SJSA1 (cell line): ENCODE data around the gene PRKCH. TPM values are rescaled to one million over a fixed set of nuclear protein-coding genes. Genes with fewer than 3 reads are reported as not detected.

ENCODE experiments used
- DNase-seq, 2 experiments: peaks; one replicate each; pipeline ENCODE4 v3.0.0-alpha.2; 2015 to 2020; ENCODE audit warnings: low spot score in 2 of 2, low read depth in 1 of 2
- H3K27ac ChIP-seq: fragments of 250-450 bp; sonication (Bioruptor Pico); 2 replicates; pipeline ENCODE4 v1.5.1; 2020; ENCODE audit warnings: mild to moderate bottlenecking, moderate library complexity
- H3K27me3 ChIP-seq: fragments of 250-450 bp; sonication (Bioruptor Pico); replicated peaks from 2 replicates; pipeline ENCODE4 v1.5.1; 2020; ENCODE audit warnings: mild to moderate bottlenecking, moderate library complexity
- H3K36me3 ChIP-seq: fragments of 250-450 bp; sonication (Bioruptor Pico); 2 replicates; pipeline ENCODE4 v1.5.1; 2020; ENCODE audit warnings: mild to moderate bottlenecking
- H3K4me1 ChIP-seq: fragments of 250-450 bp; sonication (Bioruptor Pico); replicated peaks from 2 replicates; pipeline ENCODE4 v1.6.1; 2021; ENCODE audit warnings: mild to moderate bottlenecking
- H3K4me3 ChIP-seq: fragments of 250-450 bp; sonication (Bioruptor Pico); 2 replicates; pipeline ENCODE4 v1.5.1; 2020; ENCODE audit warnings: mild to moderate bottlenecking
- H3K9me3 ChIP-seq: fragments of 250-450 bp; sonication (Bioruptor Pico); replicated peaks from 2 replicates; pipeline ENCODE4 v1.5.1; 2020; ENCODE audit warnings: mild to moderate bottlenecking
- total RNA-seq: library from RNA; depleted of rRNA; stranded (reverse); fragments of >200 nt; shearing (Covaris generic); gene quantifications from 2 replicates; pipeline ENCODE4 v1.2.3, GENCODE V29; 2014; rRNA removed

PRKCH gene
- total RNA-seq, result 5.7 and 11.5 TPM in 2 replicates

DNA sequence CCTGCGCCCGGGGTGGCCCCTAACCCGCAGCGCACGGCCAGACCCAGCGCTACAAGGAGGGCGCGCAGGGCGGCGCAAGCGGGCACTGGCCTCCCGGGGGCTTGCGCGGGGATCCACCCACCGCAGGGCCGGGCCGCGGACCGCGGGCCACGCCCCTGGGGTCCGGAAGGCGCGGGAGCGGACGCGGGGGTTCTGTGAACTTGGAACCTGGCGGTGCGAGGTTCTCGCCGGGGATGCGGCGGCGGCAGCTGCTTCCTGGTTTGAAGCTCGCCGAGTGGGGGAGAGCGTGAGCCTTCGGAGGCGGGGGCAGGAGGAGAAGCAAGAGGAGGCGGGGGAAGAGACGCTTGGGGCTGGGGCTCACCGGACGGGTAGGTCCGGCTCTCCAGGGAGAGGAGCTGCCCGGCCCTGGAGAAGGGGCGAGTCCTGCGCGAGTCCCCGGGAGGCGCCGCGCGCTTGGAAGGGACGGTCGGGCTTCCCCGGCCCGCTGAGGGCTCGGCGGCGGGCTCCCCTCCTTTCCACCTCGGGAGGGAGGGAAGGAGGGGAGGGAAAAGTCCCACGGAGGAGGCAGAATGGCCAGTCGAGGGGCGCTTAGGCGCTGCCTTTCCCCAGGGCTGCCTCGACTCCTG, at the start of gene PRKCH:
Gene PRKCH (plus strand): TSS at position 195 of the 626 bp plus-strand sequence. CDS start 523 bp downstream, outside the sequence.
- DNase-seq, result peak; percentile 38 to 72
- peaks cover 14% of the 10 kb centered on the region; the same call in 1 of the 2 replicates for H3K27me3 ChIP-seq

DNA sequence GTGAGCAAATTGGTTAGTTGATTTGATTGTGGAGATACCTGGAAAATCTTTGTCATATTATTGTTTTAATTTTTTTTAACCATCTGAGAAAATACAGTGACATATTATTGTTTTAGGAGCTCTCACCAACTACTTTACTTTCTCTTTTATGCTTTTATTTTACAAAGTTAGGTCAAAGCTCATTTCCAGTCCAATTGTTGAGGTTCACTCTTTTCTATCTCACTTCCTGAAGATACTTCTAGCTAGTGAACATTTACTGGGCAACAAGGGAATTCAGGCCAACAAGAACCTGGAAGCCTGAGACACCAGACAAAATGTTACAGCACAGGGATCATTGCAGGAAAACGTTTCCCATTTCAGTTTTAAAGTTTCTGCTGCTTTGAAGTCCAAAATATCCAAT, 44.1 kb upstream of the PRKCH start:
- H3K4me3 ChIP-seq, result no peak overlapping the region
- H3K4me1 ChIP-seq, result no peaks in the 10 kb centered on the region
- H3K27ac ChIP-seq, result no peak overlapping the region
- no peaks in the 10 kb centered on the region for H3K27me3 ChIP-seq
- 0 out of 2 replicates have a peak, but pooled peaks cover 2% of the 10 kb centered on the region for H3K9me3 ChIP-seq
- no peak for DNase-seq
- no peaks in the 10 kb centered on the region for H3K36me3 ChIP-seq

More for the DNA sequence above, at the start of gene PRKCH:
- Histone ChIP-seq H3K36me3 (no peaks in the 10 kb centered on the region), H3K4me3 (peak within 1 kb of the TSS; percentile 59), H3K27ac (peak within 1 kb of the TSS; percentile 40), H3K4me1 (peaks cover 24% of the 10 kb centered on the region), H3K9me3 (no peaks in the 10 kb centered on the region; the same call in 1 of the 2 replicates)

DNA sequence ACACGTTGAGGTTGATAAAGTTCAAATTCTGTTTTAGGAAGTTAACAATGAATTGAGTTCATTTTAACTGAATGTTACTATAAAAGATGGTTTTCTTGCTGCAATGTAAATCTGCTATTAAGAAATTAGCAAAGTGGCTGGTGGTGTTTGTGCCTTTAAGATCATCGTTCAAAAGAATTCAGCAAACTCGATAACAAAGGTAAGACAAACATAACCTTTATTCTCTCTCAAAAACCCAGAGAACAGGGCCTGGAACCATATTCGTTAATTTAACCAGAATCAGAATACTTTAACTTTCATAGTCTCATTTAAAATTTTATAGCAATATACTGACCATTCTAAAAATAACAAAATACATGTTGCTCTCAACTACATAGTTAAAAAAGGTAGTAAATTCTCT, 43.6 kb upstream of the PRKCH start:
- H3K27me3 ChIP-seq, result no peaks in the 10 kb centered on the region
- H3K27ac ChIP-seq, result no peak overlapping the region
- no peaks in the 10 kb centered on the region for H3K36me3 ChIP-seq
- DNase-seq, result no peak
- no peaks in the 10 kb centered on the region for H3K4me1 ChIP-seq
- H3K9me3 ChIP-seq, result 0 out of 2 replicates have a peak, but pooled peaks cover 2% of the 10 kb centered on the region
- no peak overlapping the region for H3K4me3 ChIP-seq

DNA sequence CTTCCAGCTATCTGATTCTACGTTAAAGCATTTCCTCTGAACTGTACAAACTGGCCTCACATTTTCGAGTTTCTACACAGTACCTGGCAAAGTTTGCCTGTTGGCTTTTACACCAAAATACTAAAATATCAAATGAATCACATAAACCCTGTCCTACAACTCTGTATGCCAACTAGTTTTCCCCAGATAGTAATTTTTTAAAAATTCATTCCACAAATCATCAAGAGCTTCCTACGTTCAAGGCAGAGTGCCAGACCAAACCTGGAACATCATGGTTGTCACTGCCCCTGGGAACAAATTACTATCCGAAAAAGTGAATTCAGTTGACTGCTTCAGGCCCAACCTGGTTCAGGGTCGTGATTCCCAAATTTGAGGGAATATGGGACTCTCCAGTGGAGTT, 42.3 kb upstream of the PRKCH start:
- H3K4me3 ChIP-seq, result no peak overlapping the region
- 0 out of 2 replicates have a peak, but pooled peaks cover 2% of the 10 kb centered on the region for H3K9me3 ChIP-seq
- H3K36me3 ChIP-seq, result no peaks in the 10 kb centered on the region
- no peak for DNase-seq
- no peaks in the 10 kb centered on the region for H3K27me3 ChIP-seq
- no peaks in the 10 kb centered on the region for H3K4me1 ChIP-seq
- no peak overlapping the region for H3K27ac ChIP-seq

DNA sequence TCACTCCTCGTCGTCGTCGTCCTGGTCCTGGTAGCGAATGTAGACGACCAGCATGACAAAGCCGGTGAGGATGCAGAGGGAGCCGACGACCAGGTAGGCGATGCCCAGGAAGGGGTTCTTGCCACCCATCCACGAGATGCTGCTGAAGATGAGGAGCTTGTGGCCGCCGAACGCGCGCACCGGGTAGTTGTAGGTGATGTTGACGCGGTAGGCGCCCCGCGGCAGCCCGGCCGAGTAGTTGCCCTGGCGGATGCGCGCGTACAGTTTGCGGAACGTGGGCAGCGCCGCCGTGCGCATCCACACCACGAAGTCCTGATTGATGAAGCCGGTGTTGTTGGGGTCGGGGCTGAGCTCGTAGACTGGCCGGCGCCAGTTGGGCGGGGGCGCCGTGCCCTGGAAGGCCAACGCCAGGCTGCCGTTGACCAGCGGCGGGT, 41.3 kb upstream of the PRKCH start:
- Histone ChIP-seq H3K36me3 (no peaks in the 10 kb centered on the region), H3K4me3 (no peak overlapping the region), H3K9me3 (0 out of 2 replicates have a peak, but pooled peaks cover 2% of the 10 kb centered on the region), H3K27ac (no peak overlapping the region), H3K27me3 (no peaks in the 10 kb centered on the region), H3K4me1 (peaks cover under 1% of the 10 kb centered on the region)
- DNase-seq, result no peak

DNA sequence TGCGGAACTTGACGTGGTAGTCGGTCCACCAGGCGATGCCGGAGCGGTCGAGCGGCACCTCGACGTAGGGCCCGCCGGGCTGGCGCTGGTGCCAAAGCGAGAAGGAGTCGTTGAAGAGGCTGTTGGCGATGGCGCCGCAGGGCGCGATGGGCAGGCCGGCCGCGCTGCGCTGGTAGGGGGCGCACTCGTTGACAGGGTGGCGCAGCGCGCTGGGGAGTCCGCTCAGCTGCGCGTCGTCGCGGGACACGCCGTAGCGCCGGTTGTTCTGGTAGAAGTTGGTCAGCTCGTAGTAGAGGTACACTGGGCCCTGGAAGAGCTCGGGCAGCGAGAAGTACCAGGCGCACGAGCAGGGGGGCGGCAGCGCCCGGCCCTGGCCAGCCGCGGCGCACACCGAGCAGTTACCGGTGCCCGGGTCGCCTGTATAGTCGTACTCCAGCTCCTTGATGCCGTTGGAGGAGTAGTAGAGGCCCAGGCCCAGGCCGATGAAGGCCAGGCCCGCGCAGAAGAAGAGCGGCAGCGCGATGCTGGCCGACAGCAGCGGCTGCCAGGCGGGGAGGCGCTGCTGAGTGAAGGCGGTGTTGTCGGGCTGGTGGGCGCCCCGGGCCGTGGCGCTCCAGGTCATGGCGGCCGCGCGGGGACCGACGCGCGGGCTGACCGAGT, 40.7 kb upstream of the PRKCH start:
- Histone ChIP-seq H3K4me3 (no peak overlapping the region), H3K4me1 (peaks cover 6% of the 10 kb centered on the region), H3K27me3 (no peaks in the 10 kb centered on the region), H3K27ac (no peak overlapping the region), H3K9me3 (0 out of 2 replicates have a peak, but pooled peaks cover 2% of the 10 kb centered on the region), H3K36me3 (no peaks in the 10 kb centered on the region)
- no peak for DNase-seq

DNA sequence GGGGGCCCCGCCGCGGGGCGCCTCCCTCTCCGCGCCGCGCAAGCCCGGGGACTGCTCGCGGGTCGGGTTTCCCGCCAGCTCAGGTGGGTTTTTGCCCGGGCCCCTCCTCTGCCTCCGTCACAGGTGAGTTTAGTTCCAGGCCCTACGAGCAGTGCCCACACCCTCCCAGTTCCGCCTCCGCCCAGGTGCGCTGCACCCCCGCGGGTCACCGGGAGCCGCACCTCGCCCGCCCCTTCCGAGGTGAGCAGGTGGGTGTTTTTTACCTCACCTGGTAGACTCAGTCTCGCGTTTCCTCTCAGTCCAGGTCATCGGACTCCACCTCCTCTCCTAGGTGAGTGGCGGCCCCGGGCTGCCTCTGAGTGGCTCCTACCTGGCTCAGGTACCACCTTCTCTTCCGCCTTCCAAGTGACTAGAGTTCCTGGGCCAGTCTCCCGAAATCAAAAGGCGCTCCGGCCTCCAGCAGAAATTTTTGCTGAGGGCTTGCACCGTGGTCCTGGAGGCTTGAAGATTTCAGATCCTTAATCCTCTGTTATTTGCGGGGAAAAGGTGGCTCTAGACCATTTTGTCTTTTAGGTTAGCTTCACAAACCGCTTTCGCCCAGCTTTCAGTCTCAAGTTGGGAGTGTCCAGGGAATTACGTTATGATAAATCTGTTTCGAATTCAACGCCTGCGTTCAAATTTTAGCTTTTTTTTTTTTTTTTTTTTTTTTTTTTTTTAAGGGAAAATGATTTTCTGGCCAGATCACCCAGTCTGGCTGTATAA, 40.0 kb upstream of the PRKCH start, which contains the start of gene TMEM30B:
Gene TMEM30B (minus strand): TSS at position 153 of the 762 bp plus-strand sequence. CDS start 191 bp downstream, outside the sequence.
- Histone ChIP-seq H3K4me1 (peaks cover 13% of the 10 kb centered on the region), H3K4me3 (no peak within 1 kb of the TSS), H3K36me3 (no peaks in the 10 kb centered on the region), H3K9me3 (0 out of 2 replicates have a peak, but pooled peaks cover 2% of the 10 kb centered on the region), H3K27me3 (no peaks in the 10 kb centered on the region), H3K27ac (no peak within 1 kb of the TSS)
- DNase-seq, result no peak

DNA sequence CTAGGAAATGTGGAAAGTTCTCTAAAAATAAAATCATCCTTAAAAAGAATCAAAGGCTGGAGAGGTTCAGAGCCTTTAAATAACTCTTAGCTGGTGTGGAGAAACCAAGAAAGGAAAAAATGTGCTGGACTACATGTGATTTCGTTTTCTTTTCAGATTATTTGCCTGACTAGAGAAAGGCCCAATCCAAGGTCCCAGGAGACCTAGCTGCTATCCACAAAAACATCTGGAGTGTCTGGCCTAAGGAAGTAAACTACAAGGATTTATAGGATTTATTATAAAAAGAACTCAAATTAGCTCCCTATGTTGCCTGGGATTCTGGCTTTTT, 39.5 kb upstream of the PRKCH start:
- Histone ChIP-seq H3K27me3 (no peaks in the 10 kb centered on the region), H3K9me3 (0 out of 2 replicates have a peak, but pooled peaks cover 2% of the 10 kb centered on the region), H3K36me3 (no peaks in the 10 kb centered on the region), H3K4me1 (peaks cover 15% of the 10 kb centered on the region), H3K27ac (no peak overlapping the region), H3K4me3 (no peak overlapping the region)
- no peak for DNase-seq

DNA sequence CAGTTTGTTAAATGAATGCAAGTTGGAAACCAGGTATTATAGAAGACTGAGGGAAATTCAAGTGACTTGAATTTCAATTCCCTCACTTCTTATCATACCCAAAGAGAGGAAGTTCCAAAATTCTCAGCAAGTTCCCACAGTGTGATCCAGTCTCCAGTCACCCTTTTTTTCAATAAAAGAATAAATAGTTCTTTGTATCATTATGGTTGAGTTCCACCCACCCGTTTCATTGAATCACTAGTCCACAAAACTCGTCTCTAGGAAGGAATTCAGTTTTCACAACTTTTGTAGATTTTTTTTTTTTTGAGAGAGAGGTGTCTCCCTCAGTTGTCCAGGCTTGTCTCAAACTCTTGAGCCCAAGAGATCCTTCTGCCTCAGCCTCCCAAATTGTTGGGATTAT, 38.6 kb upstream of the PRKCH start:
- H3K27ac ChIP-seq, result no peak overlapping the region
- no peak overlapping the region for H3K4me3 ChIP-seq
- no peak for DNase-seq
- H3K4me1 ChIP-seq, result peaks cover 15% of the 10 kb centered on the region
- H3K36me3 ChIP-seq, result no peaks in the 10 kb centered on the region
- 0 out of 2 replicates have a peak, but pooled peaks cover 2% of the 10 kb centered on the region for H3K9me3 ChIP-seq
- no peaks in the 10 kb centered on the region for H3K27me3 ChIP-seq

DNA sequence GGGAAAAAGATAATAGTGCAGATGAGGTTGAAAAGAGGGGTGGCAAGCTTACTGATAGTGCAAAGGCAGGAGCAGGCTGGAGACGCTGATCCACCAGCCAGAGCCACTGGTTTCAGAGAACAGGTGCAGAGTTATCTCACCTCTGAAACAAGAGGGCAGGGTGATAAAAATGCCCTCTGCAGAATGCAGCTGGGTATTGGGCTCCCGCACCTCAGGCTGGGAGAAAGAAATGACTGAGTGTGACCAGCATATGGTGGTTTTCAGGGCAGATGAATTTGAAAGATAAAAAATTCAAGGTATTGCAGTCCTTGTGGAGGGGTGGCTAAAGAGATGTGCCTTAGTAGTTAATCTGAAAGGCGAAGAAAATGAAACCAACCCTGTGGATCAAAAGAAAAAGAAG, 37.4 kb upstream of the PRKCH start:
- Histone ChIP-seq H3K9me3 (0 out of 2 replicates have a peak, but pooled peaks cover 2% of the 10 kb centered on the region), H3K27me3 (no peaks in the 10 kb centered on the region)
- no peak for DNase-seq

DNA sequence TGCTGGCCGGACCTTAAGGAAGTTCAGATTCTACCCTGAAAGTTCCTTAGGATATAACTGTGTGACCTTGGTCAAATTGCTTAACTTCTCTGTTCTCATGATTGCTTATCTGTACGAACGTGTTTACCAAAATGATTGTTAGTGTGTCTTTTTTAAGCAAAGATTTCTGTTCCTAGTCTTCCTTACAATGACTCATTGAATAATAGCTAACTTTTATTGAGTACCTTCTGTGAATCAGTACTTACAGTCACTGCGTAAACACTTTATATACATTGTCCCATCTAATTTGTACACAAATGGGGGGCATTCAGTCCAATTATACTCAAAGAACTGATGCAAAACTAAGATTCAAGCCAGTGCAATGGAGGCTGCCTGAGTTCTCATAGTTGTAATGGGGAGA, 36.0 kb upstream of the PRKCH start:
- peaks cover 15% of the 10 kb centered on the region for H3K4me1 ChIP-seq
- no peaks in the 10 kb centered on the region for H3K27me3 ChIP-seq
- H3K27ac ChIP-seq, result no peak overlapping the region
- H3K4me3 ChIP-seq, result no peak overlapping the region
- no peaks in the 10 kb centered on the region for H3K36me3 ChIP-seq
- 0 out of 2 replicates have a peak, but pooled peaks cover 2% of the 10 kb centered on the region for H3K9me3 ChIP-seq
- no peak for DNase-seq

More for the DNA sequence above, 37.4 kb upstream of the PRKCH start:
- no peaks in the 10 kb centered on the region for H3K36me3 ChIP-seq
- no peak overlapping the region for H3K27ac ChIP-seq
- peaks cover 15% of the 10 kb centered on the region for H3K4me1 ChIP-seq
- H3K4me3 ChIP-seq, result no peak overlapping the region

DNA sequence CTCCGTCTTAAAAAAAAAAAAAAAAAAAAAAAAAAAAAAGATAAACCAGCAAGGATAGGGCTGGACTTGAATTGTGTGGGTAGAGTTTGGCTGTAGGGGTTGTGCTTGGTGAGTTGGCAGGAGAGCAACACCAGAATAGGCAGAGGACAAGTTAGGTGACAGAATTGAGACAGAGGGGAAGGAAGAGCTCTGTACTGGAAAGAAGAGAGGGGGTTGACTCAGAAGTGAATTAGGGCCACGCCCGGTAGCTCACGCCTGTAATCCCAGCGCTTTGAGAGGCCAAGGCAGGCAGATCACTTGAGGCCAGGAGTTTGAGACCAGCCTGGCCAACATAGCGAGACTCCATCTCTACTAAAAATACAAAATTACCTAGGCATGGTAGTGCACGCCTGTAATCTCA, 34.2 kb upstream of the PRKCH start:
- no peak for DNase-seq
- Histone ChIP-seq H3K36me3 (no peaks in the 10 kb centered on the region), H3K27me3 (no peaks in the 10 kb centered on the region), H3K4me1 (peaks cover 15% of the 10 kb centered on the region), H3K27ac (no peak overlapping the region), H3K4me3 (no peak overlapping the region), H3K9me3 (no peaks in the 10 kb centered on the region)

DNA sequence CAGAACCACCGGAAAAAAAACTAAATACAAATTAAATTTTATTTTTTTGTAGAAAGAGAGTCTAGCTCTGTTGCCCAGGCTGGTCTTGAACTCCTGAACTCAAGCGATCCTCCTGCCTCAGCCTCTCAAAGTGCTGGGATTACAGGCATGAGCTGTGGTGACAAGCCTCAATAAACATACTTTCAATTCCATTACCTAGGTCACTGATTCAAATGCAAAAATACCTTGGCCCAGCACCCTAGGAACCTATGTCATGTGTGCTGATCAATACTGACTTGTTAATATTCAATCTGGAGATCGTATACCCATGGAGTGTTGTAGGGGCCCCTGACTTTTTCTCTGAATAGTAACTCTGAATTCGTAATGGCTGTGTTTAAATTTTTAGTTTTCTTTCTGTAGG, 33.2 kb upstream of the PRKCH start:
- Histone ChIP-seq H3K27me3 (no peaks in the 10 kb centered on the region), H3K9me3 (no peaks in the 10 kb centered on the region), H3K4me1 (peaks cover 15% of the 10 kb centered on the region), H3K36me3 (no peaks in the 10 kb centered on the region), H3K4me3 (no peak overlapping the region), H3K27ac (no peak overlapping the region)
- DNase-seq, result no peak
